K562 (cell line): ENCODE results near the gene TNFAIP8L2. TPM values are rescaled to one million over a fixed set of nuclear protein-coding genes. Genes with fewer than 3 reads are reported as not detected.

Experiments
- AFF4 ChIP-seq: sonication (generic); formaldehyde crosslinking; IDR thresholded peaks from 2 replicates; pipeline ENCODE4 v1.8.0; 2023; ENCODE audit warnings: mild to moderate bottlenecking, missing genetic modification reagents
- HMG20B ChIP-seq: fragments of 250-450 bp; sonication (Bioruptor Pico); IDR thresholded peaks from 2 replicates; pipeline ENCODE4 v1.5.0; 2021; ENCODE audit warnings: mild to moderate bottlenecking
- JUN ChIP-seq, 2 experiments: sonication (generic) in 1 of 2; formaldehyde crosslinking in 1 of 2; IDR thresholded peaks; 2 replicates each; pipeline versions ENCODE4 v1.6.1 to v1.8.0; 2012 to 2022; ENCODE audit warnings: borderline replicate concordance in 2 of 2, mild to moderate bottlenecking in 2 of 2, improper control_type of control experiment in 1 of 2, low read depth in 1 of 2, low read length in 1 of 2, missing genetic modification reagents in 1 of 2
- MNT ChIP-seq, 2 experiments: fragments of 450-650 bp; conservative IDR thresholded peaks; 2 replicates each; pipeline ENCODE4 v1.6.1; 2017; ENCODE audit warnings: mild to moderate bottlenecking in 2 of 2, moderate library complexity in 2 of 2
- MTA2 ChIP-seq: fragments of 450-650 bp; IDR thresholded peaks from 2 replicates; pipeline ENCODE4 v1.6.1; 2016; ENCODE audit warnings: low read depth
- MTA3 ChIP-seq: fragments of 450-650 bp; formaldehyde crosslinking; IDR thresholded peaks from 2 replicates; pipeline ENCODE4 v1.6.1; 2017; ENCODE audit warnings: mild to moderate bottlenecking, borderline replicate concordance
- PRPF4 ChIP-seq: fragments of 200-400 bp; formaldehyde crosslinking; IDR thresholded peaks from one replicate; pipeline ENCODE4 v1.6.1; 2017; ENCODE audit warnings: low read length, low read depth, mild to moderate bottlenecking; ENCODE audit not compliant: insufficient read depth, poor library complexity, severe bottlenecking
- SMARCE1 ChIP-seq: fragments of 450-650 bp; IDR thresholded peaks from 2 replicates; pipeline ENCODE4 v1.7.1; 2016; ENCODE audit warnings: mild to moderate bottlenecking
- TEAD1 ChIP-seq, 2 experiments: fragments of 450-650 bp in 1 of 2; sonication (generic) in 1 of 2; formaldehyde crosslinking; IDR thresholded peaks; 2 replicates each; pipeline versions ENCODE4 v1.4.0 to v1.8.0; 2020 to 2022; ENCODE audit warnings: mild to moderate bottlenecking in 2 of 2, missing genetic modification reagents in 1 of 2
- XRCC4 ChIP-seq: IDR thresholded peaks from one replicate; pipeline ENCODE4 v1.6.1; 2011; ENCODE audit not compliant: insufficient read depth, insufficient read length; ENCODE audit errors: extremely low read depth
- ZNF280A ChIP-seq: fragments of 450-650 bp; IDR thresholded peaks from 2 replicates; pipeline ENCODE4 v1.6.1; 2018; ENCODE audit warnings: mild to moderate bottlenecking, low read depth; ENCODE audit not compliant: partially characterized antibody
- ZNF384 ChIP-seq: IDR thresholded peaks from 2 replicates; pipeline ENCODE4 v1.6.1; 2012; ENCODE audit warnings: low read depth, low read length, improper control_type of control experiment
- ZNF668 ChIP-seq: fragments of 250-450 bp; sonication (Bioruptor Pico); IDR thresholded peaks from 2 replicates; pipeline ENCODE4 v1.8.0; 2022; ENCODE audit warnings: mild to moderate bottlenecking, inconsistent platforms
- polyA plus RNA-seq, 8 experiments: library from polyadenylated mRNA; depleted of rRNA in 4 of 8; stranded (reverse) in 5 of 8; unstranded in 3 of 8; fragments of >200 nt; fragmentation: Nextera tagmentation in 2 of 8; fragmentation: Illumina TruSeq in 1 of 8; extraction: Ambion mirVana in 2 of 8; extraction: Trizol in 1 of 8; gene quantifications; 2 replicates each; pipeline versions ENCODE4 v1.2.1 to v1.2.3, GENCODE V29; 2011 to 2014; ENCODE audit warnings: inconsistent platforms in 1 of 8, missing spikeins in 1 of 8
- total RNA-seq, 7 experiments: library from RNA; depleted of rRNA in 6 of 7; stranded (reverse); fragments of >200 nt in 6 of 7; fragmentation: Illumina TruSeq in 2 of 7; extraction: Trizol in 2 of 7; gene quantifications; 2 replicates each; pipeline versions ENCODE4 v1.2.1 to v1.2.3, GENCODE V29; 2011 to 2021; ENCODE audit warnings: low replicate concordance in 1 of 7
- TF ChIP-seq, protein P1 (sequence below): fragments of 450-650 bp; IDR thresholded peaks from 2 replicates; pipeline ENCODE4 v1.6.1; 2016; ENCODE audit warnings: borderline replicate concordance

Gene TNFAIP8L2
- total and polyA plus RNA-seq, 9 of the 15 experiments (the other 6 are each of a cell fraction or from before 2014, with no cell fraction given): 0.05 to 1.7 (median 0.52) TPM

- TF ChIP-seq MTA2: no peak
- peak; percentile 96 for TF ChIP-seq ZNF384
- TF ChIP-seq, protein P1, sequence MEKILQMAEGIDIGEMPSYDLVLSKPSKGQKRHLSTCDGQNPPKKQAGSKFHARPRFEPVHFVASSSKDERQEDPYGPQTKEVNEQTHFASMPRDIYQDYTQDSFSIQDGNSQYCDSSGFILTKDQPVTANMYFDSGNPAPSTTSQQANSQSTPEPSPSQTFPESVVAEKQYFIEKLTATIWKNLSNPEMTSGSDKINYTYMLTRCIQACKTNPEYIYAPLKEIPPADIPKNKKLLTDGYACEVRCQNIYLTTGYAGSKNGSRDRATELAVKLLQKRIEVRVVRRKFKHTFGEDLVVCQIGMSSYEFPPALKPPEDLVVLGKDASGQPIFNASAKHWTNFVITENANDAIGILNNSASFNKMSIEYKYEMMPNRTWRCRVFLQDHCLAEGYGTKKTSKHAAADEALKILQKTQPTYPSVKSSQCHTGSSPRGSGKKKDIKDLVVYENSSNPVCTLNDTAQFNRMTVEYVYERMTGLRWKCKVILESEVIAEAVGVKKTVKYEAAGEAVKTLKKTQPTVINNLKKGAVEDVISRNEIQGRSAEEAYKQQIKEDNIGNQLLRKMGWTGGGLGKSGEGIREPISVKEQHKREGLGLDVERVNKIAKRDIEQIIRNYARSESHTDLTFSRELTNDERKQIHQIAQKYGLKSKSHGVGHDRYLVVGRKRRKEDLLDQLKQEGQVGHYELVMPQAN: peak; percentile 78; the same call in 1 of the 2 replicates
- 0 out of 2 replicates have a peak, but pooled peaks have one; percentile 17 for TF ChIP-seq ZNF668 (CRISPR knock-in tag)
- peak; percentile 72 to 87 for TF ChIP-seq TEAD1 (CRISPR knock-in tag; IDR thresholded peaks at IDR 0.05)
- no peak for TF ChIP-seq ZNF280A
- no peak for TF ChIP-seq PRPF4
- TF ChIP-seq AFF4: no peak
- no peak for TF ChIP-seq SMARCE1
- peak; percentile 83 to 92 for TF ChIP-seq MNT (conservative IDR thresholded peaks at IDR 0.05)
- TF ChIP-seq HMG20B (CRISPR knock-in tag): no peak
- TF ChIP-seq XRCC4: no peak
- peak; percentile 85; the same call in 1 of the 2 replicates for TF ChIP-seq JUN (IDR thresholded peaks at IDR 0.05; ENCODE audit: borderline replicate concordance, low read depth, low read length)
- no peak for TF ChIP-seq JUN (CRISPR knock-in tag; IDR thresholded peaks at IDR 0.05; ENCODE audit: borderline replicate concordance)
- peak; percentile 100 for TF ChIP-seq MTA3
Observed at GRCh38 chr1:151165738-151166504, 9.5 kb downstream of the TNFAIP8L2 start, which contains the start of the genes LYSMD1 and SCNM1 (continued).
